Skeletal muscle tissue (tissue), 4 donors: Measurements from ENCODE around the gene FOXS1. TPM values are rescaled to one million over a fixed set of nuclear protein-coding genes. Genes with fewer than 3 reads are reported as not detected.

Experiments
- H3K27ac ChIP-seq: one replicate; pipeline ENCODE4 v1.7.0; 2013; ENCODE audit warnings: mild to moderate bottlenecking, low read depth, low read length, inconsistent platforms
- H3K27me3 ChIP-seq, 3 donors: one replicate each; pipeline ENCODE4 v1.7.0; 2013; ENCODE audit warnings: low read length in 3 of 3; ENCODE audit not compliant: control insufficient read depth in 3 of 3, insufficient read depth in 3 of 3
- H3K36me3 ChIP-seq, 3 donors: one replicate each; pipeline ENCODE4 v1.7.0; 2013; ENCODE audit warnings: low read length in 3 of 3; ENCODE audit not compliant: control insufficient read depth in 3 of 3, insufficient read depth in 3 of 3
- H3K4me1 ChIP-seq, 3 donors: one replicate each; pipeline ENCODE4 v1.7.0; 2013; ENCODE audit warnings: low read length in 3 of 3, mild to moderate bottlenecking in 3 of 3; ENCODE audit not compliant: control insufficient read depth in 3 of 3, insufficient read depth in 3 of 3
- H3K4me3 ChIP-seq, 3 donors: one replicate each; pipeline ENCODE4 v1.7.0; 2013; ENCODE audit warnings: low read length in 3 of 3
- H3K9ac ChIP-seq, 3 donors: one replicate each; pipeline ENCODE4 v1.7.0; 2013; ENCODE audit warnings: low read length in 3 of 3, mild to moderate bottlenecking in 3 of 3, moderate library complexity in 2 of 3, low read depth in 1 of 3
- H3K9me3 ChIP-seq, 3 donors: one replicate each; pipeline ENCODE4 v1.7.0; 2013; ENCODE audit warnings: low read length in 3 of 3; ENCODE audit not compliant: control insufficient read depth in 3 of 3
- total RNA-seq: library from RNA; depleted of rRNA; stranded (reverse); fragments of >200 nt; gene quantifications from one replicate; pipeline ENCODE4 v1.2.3, GENCODE V29; 2014
- donor health status: Osteomylitis.

FOXS1 gene
- total RNA-seq, 1 donor from 2014 or later, result 3.1 TPM

GRCh38 chr20:31824554-31825313 lies 20.7 kb downstream of the FOXS1 start:
- Histone ChIP-seq H3K27ac (peak overlapping the region; percentile 4), H3K4me1 (peaks cover 50 to 77% (median 50%) of the 10 kb centered on the region in 3 donors), H3K36me3 (peaks cover 46 to 63% (median 60%) of the 10 kb centered on the region in 3 donors), H3K9me3 (no peaks in the 10 kb centered on the region), H3K9ac (peak overlapping the region in 2 of 3 donors; percentile 69 to 71), H3K27me3 (no peaks in the 10 kb centered on the region), H3K4me3 (peak overlapping the region in 1 of 3 donors; percentile 22)

DNA sequence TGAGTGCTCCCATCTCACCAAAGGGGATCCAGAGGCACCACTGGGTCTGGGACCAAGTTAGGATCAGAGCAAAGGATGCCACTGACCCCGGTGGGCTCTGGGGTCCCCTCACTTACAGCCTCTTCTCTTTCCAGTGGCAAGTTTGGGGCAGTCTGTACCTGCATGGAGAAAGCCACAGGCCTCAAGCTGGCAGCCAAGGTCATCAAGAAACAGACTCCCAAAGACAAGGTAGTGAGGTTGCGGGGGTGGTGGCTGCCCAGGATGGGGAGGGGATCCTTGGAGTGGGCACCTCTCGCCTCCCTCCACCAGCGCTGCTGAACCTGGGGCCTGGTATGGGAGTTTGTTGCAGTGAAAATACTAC lies 21.3 kb downstream of the FOXS1 start:
- Histone ChIP-seq H3K36me3 (peaks cover 45 to 64% (median 54%) of the 10 kb centered on the region in 3 donors), H3K9me3 (no peaks in the 10 kb centered on the region), H3K4me3 (peak overlapping the region in 2 of 3 donors; percentile 64 to 66), H3K27me3 (no peaks in the 10 kb centered on the region), H3K27ac (peak overlapping the region; percentile 4), H3K4me1 (peaks cover 49 to 83% (median 53%) of the 10 kb centered on the region in 3 donors), H3K9ac (peak overlapping the region; percentile 22 to 71 (median 69))

DNA sequence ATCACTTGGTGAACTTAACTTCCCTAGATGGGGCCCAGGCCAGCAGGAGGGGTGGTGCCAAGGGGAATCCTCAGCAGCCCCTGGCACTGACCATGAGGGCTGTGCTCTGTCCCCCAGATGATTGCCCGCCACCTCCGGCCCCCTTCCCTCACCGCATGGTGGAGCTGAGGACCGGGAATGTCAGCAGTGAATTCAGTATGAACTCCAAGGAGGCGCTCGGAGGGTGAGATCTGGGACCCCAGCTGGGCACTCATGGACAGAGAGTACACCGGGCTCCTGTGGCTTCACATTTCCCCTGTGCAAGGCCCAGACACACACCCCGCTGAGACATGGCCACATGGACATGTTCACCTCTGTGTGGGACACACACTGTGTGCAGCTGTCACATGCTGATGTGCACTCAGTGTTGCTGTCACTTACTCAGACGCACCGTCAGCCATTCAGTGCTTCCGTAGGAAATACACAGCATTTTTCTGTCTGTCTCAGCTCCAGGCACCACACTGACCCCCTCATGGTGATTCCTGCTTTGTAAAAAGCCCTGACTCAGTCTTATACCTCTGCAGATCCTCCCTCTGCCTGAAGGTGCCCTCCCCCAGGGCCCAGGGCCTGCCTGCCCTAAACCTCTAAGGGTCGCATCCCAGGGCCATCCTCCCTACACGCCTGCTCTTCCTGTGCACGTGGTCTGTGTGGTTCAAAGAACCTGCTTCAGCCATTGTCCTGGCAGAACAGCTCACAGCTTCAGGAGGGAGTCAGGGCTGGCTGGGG lies 21.9 kb downstream of the FOXS1 start:
- Histone ChIP-seq H3K4me3 (peak overlapping the region; percentile 64 to 67 (median 66)), H3K9me3 (no peaks in the 10 kb centered on the region), H3K9ac (peak overlapping the region; percentile 22 to 71 (median 69)), H3K4me1 (peaks cover 49 to 85% (median 58%) of the 10 kb centered on the region in 3 donors), H3K27me3 (no peaks in the 10 kb centered on the region), H3K36me3 (peaks cover 39 to 59% (median 48%) of the 10 kb centered on the region in 3 donors), H3K27ac (peak overlapping the region; percentile 4)

DNA sequence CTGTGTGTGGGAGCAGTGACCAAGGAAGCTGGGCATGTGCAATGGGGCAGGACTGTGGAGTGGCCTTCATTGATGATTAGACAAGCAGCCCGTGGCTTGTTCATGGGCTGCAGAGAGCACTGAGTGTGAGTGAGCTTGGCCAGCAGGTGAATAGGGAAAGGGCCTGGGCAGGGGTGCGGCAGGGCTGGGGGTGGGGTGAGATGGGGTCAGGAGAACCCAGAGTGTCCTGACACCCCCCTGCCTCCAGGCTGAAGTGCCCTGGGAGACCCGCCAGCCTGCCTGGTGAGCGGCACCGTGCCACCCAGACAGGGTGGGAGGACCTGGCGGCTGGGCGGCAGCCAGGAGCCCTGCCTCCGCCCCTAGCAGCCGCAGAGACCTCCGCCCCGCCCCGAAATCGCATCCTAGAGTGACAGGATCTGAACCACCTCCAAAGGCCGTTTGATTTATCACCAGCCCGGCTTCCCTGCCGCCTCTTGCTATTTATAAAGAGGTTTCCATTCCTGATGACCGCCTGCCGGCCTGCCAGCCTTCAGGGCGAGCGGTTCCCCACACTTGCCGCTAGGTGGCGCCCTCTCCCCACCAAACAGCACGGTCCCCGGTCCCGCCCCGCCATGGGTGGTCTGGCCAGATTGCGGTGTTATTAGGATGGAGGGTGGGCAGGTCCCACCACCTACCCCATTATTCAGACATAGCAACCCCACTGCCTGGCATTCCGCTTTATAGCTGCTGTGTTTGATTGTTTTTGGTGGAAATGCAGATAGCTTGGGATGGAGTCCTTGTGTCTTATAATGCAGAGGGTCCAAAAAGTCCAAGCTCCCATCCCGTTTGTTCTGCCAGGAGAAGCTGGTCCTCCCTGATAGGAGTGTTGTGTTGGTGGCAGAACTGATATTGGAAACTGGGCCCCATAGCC lies 22.7 kb downstream of the FOXS1 start:
- peak overlapping the region; percentile 39 for H3K27ac ChIP-seq
- H3K4me3 ChIP-seq, result peak overlapping the region; percentile 89 to 92 (median 92)
- peaks cover 33 to 54% (median 43%) of the 10 kb centered on the region in 3 donors for H3K36me3 ChIP-seq
- no peaks in the 10 kb centered on the region for H3K27me3 ChIP-seq
- peak overlapping the region; percentile 69 to 97 (median 79) for H3K9ac ChIP-seq
- H3K4me1 ChIP-seq, result peaks cover 51 to 82% (median 57%) of the 10 kb centered on the region in 3 donors
- no peaks in the 10 kb centered on the region for H3K9me3 ChIP-seq

- H3K4me3 ChIP-seq, result peak overlapping the region; percentile 89 to 92 (median 92)
- peak overlapping the region; percentile 92 to 97 (median 95) for H3K9ac ChIP-seq
- peaks cover 26 to 47% (median 34%) of the 10 kb centered on the region in 3 donors for H3K36me3 ChIP-seq
- no peaks in the 10 kb centered on the region for H3K27me3 ChIP-seq
- H3K4me1 ChIP-seq, result peaks cover 57 to 86% (median 59%) of the 10 kb centered on the region in 3 donors
- H3K9me3 ChIP-seq, result no peaks in the 10 kb centered on the region
- H3K27ac ChIP-seq, result peak overlapping the region; percentile 28
Measured at GRCh38 chr20:31821427-31821826, 24.0 kb downstream of the FOXS1 start.

- Histone ChIP-seq H3K36me3 (peaks cover 19 to 37% (median 23%) of the 10 kb centered on the region in 3 donors), H3K9me3 (no peaks in the 10 kb centered on the region), H3K4me3 (peak overlapping the region; percentile 89 to 92 (median 92)), H3K9ac (peak overlapping the region; percentile 92 to 97 (median 95)), H3K27ac (peak overlapping the region; percentile 78), H3K4me1 (peaks cover 58 to 86% (median 58%) of the 10 kb centered on the region in 3 donors), H3K27me3 (no peaks in the 10 kb centered on the region)
Measured at GRCh38 chr20:31820228-31820627, 25.2 kb downstream of the FOXS1 start.

DNA sequence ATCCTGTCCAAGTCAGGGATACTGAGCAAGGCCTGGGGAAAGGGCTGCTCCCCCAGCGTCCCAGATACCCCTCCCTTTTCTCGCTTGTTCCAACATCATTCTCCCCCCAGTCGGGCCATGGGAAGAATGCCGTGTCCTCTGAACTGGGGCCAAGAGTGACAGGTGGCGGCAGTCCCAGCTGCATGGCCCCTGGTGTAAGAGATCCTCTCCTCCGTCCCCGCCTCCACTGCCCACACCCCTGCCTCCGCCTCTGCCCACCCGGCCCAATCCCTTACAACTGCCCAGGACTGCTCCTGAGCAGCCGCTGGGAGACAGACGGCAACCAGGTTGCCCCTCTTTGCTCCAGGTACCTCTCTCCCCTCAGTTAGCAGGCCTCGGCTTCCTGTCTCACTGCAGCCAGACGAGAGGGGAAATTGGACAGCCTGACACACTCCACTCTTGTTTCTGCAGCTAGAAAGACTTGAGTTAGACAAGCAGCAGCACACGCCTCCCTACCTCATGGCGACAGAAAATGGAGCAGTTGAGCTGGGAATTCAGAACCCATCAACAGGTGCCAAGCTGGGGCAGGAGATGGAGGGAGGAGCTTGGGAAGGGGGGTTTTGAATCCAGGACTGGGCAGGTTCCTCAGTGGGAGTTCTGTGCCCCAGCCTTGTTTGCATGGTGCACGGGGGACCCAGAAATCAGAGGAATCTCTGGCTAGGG lies 26.2 kb downstream of the FOXS1 start, which contains the start of gene MYLK2:
TSS of gene MYLK2 (plus strand) at position 274 of the 702 bp plus-strand sequence. CDS start at position 499, 225 bp downstream.
- Histone ChIP-seq H3K4me1 (peaks cover 55 to 85% (median 58%) of the 10 kb centered on the region in 3 donors), H3K27ac (peak within 1 kb of the TSS; percentile 78), H3K9me3 (no peaks in the 10 kb centered on the region), H3K9ac (peak within 1 kb of the TSS; percentile 92 to 97 (median 95)), H3K27me3 (no peaks in the 10 kb centered on the region), H3K36me3 (peaks cover 9 to 27% (median 13%) of the 10 kb centered on the region in 3 donors), H3K4me3 (peak within 1 kb of the TSS; percentile 89 to 92 (median 92))

- H3K9ac ChIP-seq, result peak overlapping the region; percentile 51 to 97 (median 60)
- peaks cover 2 to 19% (median 5%) of the 10 kb centered on the region in 3 donors for H3K36me3 ChIP-seq
- H3K27ac ChIP-seq, result peak overlapping the region; percentile 78
- H3K4me1 ChIP-seq, result peaks cover 51 to 84% (median 58%) of the 10 kb centered on the region in 3 donors
- H3K4me3 ChIP-seq, result peak overlapping the region in 2 of 3 donors; percentile 92
- H3K27me3 ChIP-seq, result no peaks in the 10 kb centered on the region
- H3K9me3 ChIP-seq, result no peaks in the 10 kb centered on the region
Measured at GRCh38 chr20:31818376-31818908, 27.0 kb downstream of the FOXS1 start.
